HG03520 (cell line): ENCODE data around the gene WFIKKN1.
"Not testable (repeated sequence)": the region's sequence is repeated elsewhere in the genome, so short reads cannot be mapped to it uniquely, and the experiment has no call there.

Experiments
- ATAC-seq: cut with Tn5 transposase; IDR thresholded peaks from one replicate; pipeline ENCODE4 v1.9.1; 2021; ENCODE audit warnings: mild to moderate bottlenecking, moderate library complexity; ENCODE audit not compliant: unreplicated experiment

WFIKKN1 gene

GRCh38 chr16:593807-594206 is 37.0 kb upstream of the WFIKKN1 start:
- no peak for ATAC-seq

GRCh38 chr16:595094-595528 is 35.7 kb upstream of the WFIKKN1 start:
- no peak for ATAC-seq

GRCh38 chr16:595942-596735 is 34.6 kb upstream of the WFIKKN1 start:
- ATAC-seq, result no peak

- ATAC-seq, result no peak
Observed at GRCh38 chr16:596736-597060, 34.1 kb upstream of the WFIKKN1 start.

- not testable (repeated sequence) for ATAC-seq
Observed at GRCh38 chr16:597655-598054, 33.1 kb upstream of the WFIKKN1 start.

- no peak for ATAC-seq
Observed at GRCh38 chr16:598823-599739, 31.7 kb upstream of the WFIKKN1 start.

GRCh38 chr16:600781-601180 is 30.0 kb upstream of the WFIKKN1 start:
- ATAC-seq, result no peak

GRCh38 chr16:603933-604332 is 26.9 kb upstream of the WFIKKN1 start:
- no peak for ATAC-seq

- no peak for ATAC-seq
Observed at GRCh38 chr16:606656-607307, 24.0 kb upstream of the WFIKKN1 start.

GRCh38 chr16:608019-608418 is 22.8 kb upstream of the WFIKKN1 start:
- ATAC-seq, result no peak

- ATAC-seq, result no peak
Observed at GRCh38 chr16:609316-609715, 21.5 kb upstream of the WFIKKN1 start.

GRCh38 chr16:609984-610383 is 20.8 kb upstream of the WFIKKN1 start:
- no peak for ATAC-seq

- no peak for ATAC-seq
Observed at GRCh38 chr16:610513-611381, 20.0 kb upstream of the WFIKKN1 start.

GRCh38 chr16:615122-615521 is 15.7 kb upstream of the WFIKKN1 start:
- no peak for ATAC-seq

- no peak for ATAC-seq
Observed at GRCh38 chr16:616733-617586, 13.8 kb upstream of the WFIKKN1 start.

GRCh38 chr16:617855-618254 is 12.9 kb upstream of the WFIKKN1 start:
- no peak for ATAC-seq

- ATAC-seq, result no peak
Observed at GRCh38 chr16:619476-620100, 11.2 kb upstream of the WFIKKN1 start.

GRCh38 chr16:620700-621525 is 9.9 kb upstream of the WFIKKN1 start:
- ATAC-seq, result no peak
